Immature natural killer cell (primary cell): Measurements from ENCODE around the gene GHITM. TPM values are rescaled to one million over a fixed set of nuclear protein-coding genes. Genes with fewer than 3 reads are reported as not detected.
"Not testable (repeated sequence)": the region's sequence is repeated elsewhere in the genome, so short reads cannot be mapped to it uniquely, and the experiment has no call there.

Experiments
- DNase-seq, 3 donors: peaks; one replicate each; pipeline ENCODE4 v3.0.0; 2022; ENCODE audit warnings: mixed read lengths in 1 of 3
- H3K27ac Mint-ChIP-seq, 6 donors: one replicate each; pipeline ENCODE4 v1.8.0; 2020; ENCODE audit warnings: mixed read lengths in 6 of 6, mild to moderate bottlenecking in 5 of 6, inconsistent platforms in 4 of 6, moderate library complexity in 3 of 6
- H3K27me3 Mint-ChIP-seq, 3 donors: one replicate each; pipeline ENCODE4 v1.8.0; 2020 to 2021; ENCODE audit warnings: low read depth in 3 of 3, mild to moderate bottlenecking in 3 of 3, mixed read lengths in 3 of 3, moderate library complexity in 3 of 3, inconsistent platforms in 1 of 3
- H3K36me3 Mint-ChIP-seq, 3 donors: one replicate each; pipeline ENCODE4 v1.8.0; 2020; ENCODE audit warnings: mixed read lengths in 3 of 3, inconsistent platforms in 2 of 3, mild to moderate bottlenecking in 2 of 3
- H3K4me1 Mint-ChIP-seq, 2 donors: one replicate each; pipeline ENCODE4 v1.8.0; 2020; ENCODE audit warnings: inconsistent platforms in 2 of 2, mild to moderate bottlenecking in 2 of 2, mixed read lengths in 2 of 2, moderate library complexity in 1 of 2
- H3K4me3 Mint-ChIP-seq, 5 donors: one replicate each; pipeline ENCODE4 v1.8.0; 2020; ENCODE audit warnings: mild to moderate bottlenecking in 5 of 5, mixed read lengths in 5 of 5, inconsistent platforms in 3 of 5, moderate library complexity in 3 of 5
- H3K9me3 Mint-ChIP-seq, 6 donors: one replicate each; pipeline ENCODE4 v1.8.0; 2020; ENCODE audit warnings: mild to moderate bottlenecking in 6 of 6, mixed read lengths in 6 of 6, inconsistent platforms in 4 of 6, moderate library complexity in 3 of 6
- polyA plus RNA-seq, 3 donors: library from polyadenylated mRNA; unstranded; fragments of 300-500 nt; fragmentation: Illumina TruSeq; gene quantifications; one replicate each; pipeline ENCODE4 v1.2.3, GENCODE V29; 2021

Gene GHITM
- polyA plus RNA-seq, 3 donors from 2014 or later, result 299 to 699 (median 342) TPM

- peak within 1 kb of the TSS in 1 of 5 donors; percentile 7 for H3K4me3 Mint-ChIP-seq
Observed at GRCh38 chr10:84173501-84173929, 34.2 kb downstream of the GHITM start, which contains the start of gene GPR15LG. Gene GPR15LG (plus strand): TSS chr10:84173801. CDS start chr10:84173852, 51 bp downstream.

GRCh38 chr10:84175436-84175835 is 36.1 kb downstream of the GHITM start:
- H3K4me1 Mint-ChIP-seq, result peaks cover 12 to 17% of the 10 kb centered on the region in 2 donors
- H3K9me3 Mint-ChIP-seq, result no peaks in the 10 kb centered on the region
- H3K4me3 Mint-ChIP-seq, result peak overlapping the region in 1 of 5 donors; percentile 18
- no peaks in the 10 kb centered on the region for H3K36me3 Mint-ChIP-seq
- DNase-seq, result no peak
- peak overlapping the region in 5 of 6 donors; percentile 21 to 56 (median 40) for H3K27ac Mint-ChIP-seq
- peaks cover 0 to 2% (median 2%) of the 10 kb centered on the region in 3 donors for H3K27me3 Mint-ChIP-seq

More at GRCh38 chr10:84173501-84173929, 34.2 kb downstream of the GHITM start, which contains the start of gene GPR15LG:
- Mint-ChIP-seq H3K9me3 (no peaks in the 10 kb centered on the region), H3K27me3 (peaks cover 0 to 2% (median 2%) of the 10 kb centered on the region in 3 donors), H3K27ac (peak within 1 kb of the TSS in 2 of 6 donors; percentile 40 to 46), H3K4me1 (peaks cover 12 to 17% of the 10 kb centered on the region in 2 donors), H3K36me3 (no peaks in the 10 kb centered on the region)
- DNase-seq, result no peak

GRCh38 chr10:84176351-84176750 is 37.0 kb downstream of the GHITM start:
- no peaks in the 10 kb centered on the region for H3K36me3 Mint-ChIP-seq
- H3K27ac Mint-ChIP-seq, result peak overlapping the region in 1 of 6 donors; percentile 97
- peaks cover 0 to 2% (median 2%) of the 10 kb centered on the region in 3 donors for H3K27me3 Mint-ChIP-seq
- DNase-seq, result no peak
- peaks cover 12 to 17% of the 10 kb centered on the region in 2 donors for H3K4me1 Mint-ChIP-seq
- peak overlapping the region in 3 of 5 donors; percentile 32 to 71 (median 37) for H3K4me3 Mint-ChIP-seq
- H3K9me3 Mint-ChIP-seq, result no peaks in the 10 kb centered on the region

GRCh38 chr10:84176836-84177474 is 37.6 kb downstream of the GHITM start:
- Mint-ChIP-seq H3K36me3 (no peaks in the 10 kb centered on the region), H3K9me3 (no peaks in the 10 kb centered on the region), H3K4me1 (peaks cover 12 to 17% of the 10 kb centered on the region in 2 donors), H3K27ac (peak overlapping the region in 1 of 6 donors; percentile 97), H3K4me3 (peak overlapping the region in 2 of 5 donors; percentile 32 to 71), H3K27me3 (peaks cover 0 to 2% (median 2%) of the 10 kb centered on the region in 3 donors)
- DNase-seq, result no peak

- H3K4me3 Mint-ChIP-seq, result no peak overlapping the region
- DNase-seq, result peak; percentile 82 to 87 (median 86)
- no peaks in the 10 kb centered on the region for H3K36me3 Mint-ChIP-seq
- H3K4me1 Mint-ChIP-seq, result peaks cover 12 to 17% of the 10 kb centered on the region in 2 donors
- no peaks in the 10 kb centered on the region for H3K9me3 Mint-ChIP-seq
- H3K27me3 Mint-ChIP-seq, result peaks cover 2% of the 10 kb centered on the region in 3 donors
- H3K27ac Mint-ChIP-seq, result no peak overlapping the region
Observed at GRCh38 chr10:84177541-84178141, 38.3 kb downstream of the GHITM start.

- Mint-ChIP-seq H3K9me3 (no peaks in the 10 kb centered on the region), H3K36me3 (no peaks in the 10 kb centered on the region), H3K27me3 (peaks cover 1 to 2% (median 2%) of the 10 kb centered on the region in 3 donors), H3K4me1 (peaks cover 9 to 14% of the 10 kb centered on the region in 2 donors), H3K27ac (no peak overlapping the region), H3K4me3 (no peak overlapping the region)
- no peak for DNase-seq
Observed at GRCh38 chr10:84178160-84178609, 38.9 kb downstream of the GHITM start.

- H3K36me3 Mint-ChIP-seq, result no peaks in the 10 kb centered on the region
- H3K27ac Mint-ChIP-seq, result no peak overlapping the region
- peaks cover 0 to 2% (median 2%) of the 10 kb centered on the region in 3 donors for H3K27me3 Mint-ChIP-seq
- no peak overlapping the region for H3K4me3 Mint-ChIP-seq
- H3K9me3 Mint-ChIP-seq, result no peaks in the 10 kb centered on the region
- peak; percentile 32 to 61 (median 32) for DNase-seq
- H3K4me1 Mint-ChIP-seq, result peaks cover 6 to 11% of the 10 kb centered on the region in 2 donors
Observed at GRCh38 chr10:84179059-84179710, 39.9 kb downstream of the GHITM start.

- peaks cover 8 to 12% of the 10 kb centered on the region in 2 donors for H3K4me1 Mint-ChIP-seq
- not testable (repeated sequence) for H3K4me3 Mint-ChIP-seq, H3K36me3 Mint-ChIP-seq, H3K9me3 Mint-ChIP-seq, H3K27me3 Mint-ChIP-seq, DNase-seq, H3K27ac Mint-ChIP-seq
Observed at GRCh38 chr10:84180386-84180785, 41.1 kb downstream of the GHITM start.

GRCh38 chr10:84181631-84182030 is 42.3 kb downstream of the GHITM start:
- peaks cover 8 to 10% of the 10 kb centered on the region in 2 donors for H3K4me1 Mint-ChIP-seq
- H3K27me3 Mint-ChIP-seq, result peaks cover 0 to 2% (median 0%) of the 10 kb centered on the region in 3 donors
- DNase-seq, result no peak
- no peaks in the 10 kb centered on the region for H3K36me3 Mint-ChIP-seq
- H3K4me3 Mint-ChIP-seq, result no peak overlapping the region
- H3K27ac Mint-ChIP-seq, result peak overlapping the region in 1 of 6 donors; percentile 1
- no peaks in the 10 kb centered on the region for H3K9me3 Mint-ChIP-seq

- DNase-seq, result no peak
- no peaks in the 10 kb centered on the region for H3K36me3 Mint-ChIP-seq
- no peak overlapping the region for H3K4me3 Mint-ChIP-seq
- H3K4me1 Mint-ChIP-seq, result peaks cover 8 to 10% of the 10 kb centered on the region in 2 donors
- H3K27ac Mint-ChIP-seq, result peak overlapping the region in 2 of 6 donors; percentile 33 to 36
- H3K27me3 Mint-ChIP-seq, result peaks cover 0 to 5% (median 2%) of the 10 kb centered on the region in 3 donors
- no peaks in the 10 kb centered on the region for H3K9me3 Mint-ChIP-seq
Observed at GRCh38 chr10:84184517-84184916, 45.2 kb downstream of the GHITM start.

GRCh38 chr10:84185526-84186175 is 46.3 kb downstream of the GHITM start:
- peaks cover 12 to 16% of the 10 kb centered on the region in 2 donors for H3K4me1 Mint-ChIP-seq
- no peak overlapping the region for H3K27ac Mint-ChIP-seq
- no peaks in the 10 kb centered on the region for H3K36me3 Mint-ChIP-seq
- H3K9me3 Mint-ChIP-seq, result no peaks in the 10 kb centered on the region
- peaks cover 0 to 8% (median 2%) of the 10 kb centered on the region in 3 donors for H3K27me3 Mint-ChIP-seq
- no peak for DNase-seq
- no peak overlapping the region for H3K4me3 Mint-ChIP-seq

- DNase-seq, result peak in 2 of 3 donors; percentile 18 to 23
- H3K36me3 Mint-ChIP-seq, result no peaks in the 10 kb centered on the region
- H3K4me1 Mint-ChIP-seq, result peaks cover 26 to 31% of the 10 kb centered on the region in 2 donors
- H3K27me3 Mint-ChIP-seq, result peaks cover 0 to 15% (median 2%) of the 10 kb centered on the region in 3 donors
- no peaks in the 10 kb centered on the region for H3K9me3 Mint-ChIP-seq
- H3K27ac Mint-ChIP-seq, result peak overlapping the region in 1 of 6 donors; percentile 80
- H3K4me3 Mint-ChIP-seq, result peak overlapping the region in 4 of 5 donors; percentile 27 to 63 (median 36)
Observed at GRCh38 chr10:84188815-84189214, 49.5 kb downstream of the GHITM start.

- Mint-ChIP-seq H3K27ac (no peak overlapping the region), H3K27me3 (peaks cover 0 to 15% (median 2%) of the 10 kb centered on the region in 3 donors), H3K36me3 (no peaks in the 10 kb centered on the region), H3K4me1 (peaks cover 25 to 35% of the 10 kb centered on the region in 2 donors), H3K9me3 (no peaks in the 10 kb centered on the region), H3K4me3 (no peak overlapping the region)
- DNase-seq, result no peak
Observed at GRCh38 chr10:84190621-84191020, 51.3 kb downstream of the GHITM start.
